A204.1 (cell line): Measurements from ENCODE around the gene ZNF44.
A peak's percentile ranks its signal among the peaks of the same experiment; 100 is the strongest.
"Not testable (repeated sequence)": the region's sequence is repeated elsewhere in the genome, so short reads cannot be mapped to it uniquely, and the experiment has no call there.

Source experiments
- FAIRE-seq: peaks from 2 replicates; lab custom pipeline; 2012; peaks lifted over from hg19 to GRCh38; lab: Jason Lieb, UNC

Gene ZNF44

GRCh38 chr19:12294249-12295158, at the start of gene ZNF44:
Gene ZNF44, minus strand, starts transcription at chr19:12294883. Its CDS starts 189 bp downstream, at chr19:12294694.
- FAIRE-seq = peak; percentile 97

- no peak for FAIRE-seq
Observed at GRCh38 chr19:12333162-12334159, 38.8 kb upstream of the ZNF44 start, which contains the start of gene ZNF563. Gene ZNF563, minus strand, starts transcription at chr19:12333633. Its CDS starts 151 bp downstream, at chr19:12333482.

- FAIRE-seq = no peak
Observed at GRCh38 chr19:12331211-12331941, 36.7 kb upstream of the ZNF44 start.

- FAIRE-seq = no peak
Observed at GRCh38 chr19:12330340-12330739, 35.7 kb upstream of the ZNF44 start.

- no peak for FAIRE-seq
Observed at GRCh38 chr19:12325690-12326089, 31.0 kb upstream of the ZNF44 start.

- no peak for FAIRE-seq
Observed at GRCh38 chr19:12318782-12319413, 24.2 kb upstream of the ZNF44 start.

GRCh38 chr19:12314553-12314952, 19.9 kb upstream of the ZNF44 start:
- FAIRE-seq = no peak

GRCh38 chr19:12308891-12309290, 14.2 kb upstream of the ZNF44 start:
- not testable (repeated sequence) for FAIRE-seq

- no peak for FAIRE-seq
Observed at GRCh38 chr19:12295191-12295590, 508 bp upstream of the ZNF44 start.

- FAIRE-seq = no peak
Observed at GRCh38 chr19:12293777-12294248, 870 bp downstream of the ZNF44 start.

GRCh38 chr19:12289790-12290065, 5.0 kb downstream of the ZNF44 start:
- FAIRE-seq = no peak

GRCh38 chr19:12287958-12288500, 6.7 kb downstream of the ZNF44 start:
- FAIRE-seq = no peak

GRCh38 chr19:12284631-12285030, 10.1 kb downstream of the ZNF44 start:
- no peak for FAIRE-seq

GRCh38 chr19:12284226-12284625, 10.5 kb downstream of the ZNF44 start:
- no peak for FAIRE-seq

- FAIRE-seq = no peak
Observed at GRCh38 chr19:12278713-12279112, 16.0 kb downstream of the ZNF44 start.

GRCh38 chr19:12272980-12273901, 21.4 kb downstream of the ZNF44 start:
- no peak for FAIRE-seq

- FAIRE-seq = no peak
Observed at GRCh38 chr19:12272386-12272785, 22.3 kb downstream of the ZNF44 start.

GRCh38 chr19:12270854-12271253, 23.8 kb downstream of the ZNF44 start:
- no peak for FAIRE-seq

- no peak for FAIRE-seq
Observed at GRCh38 chr19:12265921-12266704, 28.6 kb downstream of the ZNF44 start.
